HepG2 (cell line): ENCODE results near the gene DNAJC9. TPM values are rescaled to one million over a fixed set of nuclear protein-coding genes. Genes with fewer than 3 reads are reported as not detected.
A peak's percentile ranks its signal among the peaks of the same experiment; 100 is the strongest.

Experiments
- ATAC-seq: fragments of 200-7000 bp; cut with Tn5 transposase; 3 replicates; pipeline ENCODE4 v1.9.1; 2020; ENCODE audit warnings: mild to moderate bottlenecking, moderate library complexity
- BruUV-seq: library from RNA; stranded (reverse); fragments of 400-500 nt; replicated peaks from 2 replicates; lab custom pipeline; 2021; lab: Mats Ljungman, UMichigan
- CTCF ChIA-PET: fragments of 300-600 bp; formaldehyde crosslinking; extraction: SDS; loops from one replicate; lab custom pipeline; 2021; ENCODE audit warnings: low total read pairs, inconsistent platforms, low intra/inter-chr PET ratio; lab: Yijun Ruan, JAX
- POLR2A ChIA-PET: fragments of 350-600 bp; sonication (Branson Sonifier 250); formaldehyde crosslinking; loops from one replicate; lab custom pipeline; 2020; ENCODE audit warnings: antibody characterized with exemption, inconsistent platforms; lab: Yijun Ruan, JAX
- DNase-seq: peaks from one replicate; pipeline ENCODE4 v3.0.0-alpha.2; 2015; ENCODE audit warnings: low spot score
- FAIRE-seq: peaks from 3 replicates; lab custom pipeline; 2011; peaks lifted over from hg19 to GRCh38; lab: Jason Lieb, UNC
- H2AFZ ChIP-seq: one replicate; pipeline ENCODE4 v1.6.1; 2011; ENCODE audit warnings: low read length, inconsistent platforms
- H3K27ac ChIP-seq: fragments of 300-600 bp; 3 replicates; pipeline ENCODE4 v1.8.0; 2011; ENCODE audit warnings: mixed run types, mild to moderate bottlenecking, mixed read lengths, low read length, inconsistent platforms; ENCODE audit not compliant: insufficient read depth; ENCODE audit errors: extremely low read length
- H3K27me3 ChIP-seq, 2 experiments: fragments of 200-600 bp in 1 of 2; 2 replicates in 1 of 2; 3 replicates in 1 of 2; pipeline versions ENCODE4 v1.6.0 to v1.8.0; 2011; ENCODE audit warnings: low read length in 2 of 2, mild to moderate bottlenecking in 2 of 2, moderate library complexity in 2 of 2, inconsistent platforms in 1 of 2; ENCODE audit not compliant: insufficient read depth in 2 of 2, control insufficient read depth in 1 of 2
- H3K36me3 ChIP-seq, 2 experiments: fragments of 200-600 bp in 1 of 2; replicated peaks in 1 of 2; 2 replicates in 1 of 2; 3 replicates in 1 of 2; pipeline versions ENCODE4 v1.5.1 to v1.8.0; 2011; ENCODE audit warnings: low read length in 2 of 2, inconsistent platforms in 1 of 2; ENCODE audit not compliant: insufficient read depth in 2 of 2, control insufficient read depth in 1 of 2
- H3K4me1 ChIP-seq: 2 replicates; pipeline ENCODE4 v1.5.1; 2012; ENCODE audit warnings: low read length, inconsistent platforms; ENCODE audit not compliant: insufficient read depth
- H3K4me2 ChIP-seq: 2 replicates; pipeline ENCODE4 v1.6.0; 2011; ENCODE audit warnings: low read depth, low read length, inconsistent platforms
- H3K4me3 ChIP-seq, 3 experiments: fragments of 200-600 bp in 1 of 3; sonication (generic), shearing (Covaris generic) in 1 of 3; replicated peaks in 1 of 3; 2 replicates each; pipeline ENCODE4 v1.5.1; 2011 to 2016; ENCODE audit warnings: low read length in 3 of 3, inconsistent platforms in 2 of 3, low read depth in 2 of 3, mild to moderate bottlenecking in 2 of 3, control low read depth in 1 of 3, mixed read lengths in 1 of 3; ENCODE audit not compliant: insufficient read depth in 1 of 3
- H3K79me2 ChIP-seq: one replicate; pipeline ENCODE4 v1.6.1; 2011; ENCODE audit warnings: low read length, inconsistent platforms; ENCODE audit not compliant: insufficient read depth
- H3K9ac ChIP-seq: 2 replicates; pipeline ENCODE4 v1.6.0; 2011; ENCODE audit warnings: mild to moderate bottlenecking, low read depth, low read length, inconsistent platforms; ENCODE audit not compliant: insufficient read depth
- H3K9me3 ChIP-seq: 2 replicates; pipeline ENCODE4 v1.5.1; 2012; ENCODE audit warnings: mild to moderate bottlenecking, low read length
- H4K20me1 ChIP-seq: 2 replicates; pipeline ENCODE4 v1.6.0; 2011; ENCODE audit warnings: inconsistent platforms, mild to moderate bottlenecking, low read length, moderate library complexity; ENCODE audit not compliant: insufficient read depth
- EHMT2 ChIP-seq: fragments of 200-600 bp; sonication (generic); IDR thresholded peaks from 2 replicates; pipeline ENCODE4 v1.7.0; 2017; ENCODE audit warnings: antibody characterized with exemption, low read depth, low read length, borderline replicate concordance
- FOXA1 ChIP-seq, 2 experiments: fragments of 450-650 bp in 1 of 2; sonication (generic) in 1 of 2; formaldehyde crosslinking in 1 of 2; IDR thresholded peaks; 2 replicates each; pipeline versions ENCODE4 v1.4.0 to v1.6.1; 2016 to 2020; ENCODE audit warnings: missing genetic modification reagents in 1 of 2
- HNF4A ChIP-seq: sonication (generic); formaldehyde crosslinking; IDR thresholded peaks from 2 replicates; pipeline ENCODE4 v1.4.0; 2020; ENCODE audit warnings: missing genetic modification reagents
- KLF11 ChIP-seq: IDR thresholded peaks from 2 replicates; pipeline ENCODE4 v1.6.1; 2016; ENCODE audit warnings: missing compliant biosample characterization
- MAFF ChIP-seq: IDR thresholded peaks from 2 replicates; pipeline ENCODE4 v1.6.1; 2011; ENCODE audit warnings: low read depth, low read length, improper control_type of control experiment
- NCOA2 ChIP-seq: sonication (generic); formaldehyde crosslinking; IDR thresholded peaks from 2 replicates; pipeline ENCODE4 v1.8.0; 2022; ENCODE audit warnings: inconsistent platforms
- POLR2G ChIP-seq: fragments of 200-400 bp; formaldehyde crosslinking; IDR thresholded peaks from 2 replicates; pipeline ENCODE4 v1.6.1; 2018; ENCODE audit warnings: mild to moderate bottlenecking, low read depth, low read length, moderate library complexity
- SETDB1 ChIP-seq: sonication (generic); formaldehyde crosslinking; IDR thresholded peaks from 2 replicates; pipeline ENCODE4 v1.5.1; 2020; ENCODE audit warnings: missing genetic modification reagents, mild to moderate bottlenecking, borderline replicate concordance
- YEATS4 ChIP-seq: sonication (generic); formaldehyde crosslinking; IDR thresholded peaks from 2 replicates; pipeline ENCODE4 v1.4.0; 2020; ENCODE audit warnings: missing genetic modification reagents, borderline replicate concordance
- ZFP36L1 ChIP-seq: sonication (generic); formaldehyde crosslinking; IDR thresholded peaks from 2 replicates; pipeline ENCODE4 v1.8.0; 2022; ENCODE audit warnings: mild to moderate bottlenecking, missing genetic modification reagents, moderate library complexity
- ZNF337 ChIP-seq: sonication (generic); formaldehyde crosslinking; IDR thresholded peaks from 2 replicates; pipeline ENCODE4 v1.5.1; 2020; ENCODE audit warnings: missing genetic modification reagents, low read depth, mild to moderate bottlenecking, borderline replicate concordance
- ZNF343 ChIP-seq: sonication (generic); formaldehyde crosslinking; IDR thresholded peaks from 2 replicates; pipeline ENCODE4 v1.4.0; 2020; ENCODE audit warnings: mild to moderate bottlenecking, missing genetic modification reagents
- ZNF878 ChIP-seq: sonication (generic); formaldehyde crosslinking; IDR thresholded peaks from 2 replicates; pipeline ENCODE4 v1.8.1; 2023; ENCODE audit warnings: mild to moderate bottlenecking, missing genetic modification reagents, moderate library complexity
- WGBS: methylation state at CpG from one replicate; pipeline ENCODE4 v1.1.6; 2017; ENCODE audit warnings: low lambda C conversion rate; 5-methylcytosine and 5-hydroxymethylcytosine counted together
- in situ Hi-C: cut with HindIII; loops from 2 replicates; pipeline ENCODE4 v1.10.0; 2017; ENCODE audit warnings: low pct_unique_long_range_greater_than_20kb; ENCODE audit not compliant: extremely low pct_ligation_motif_present
- intact Hi-C: fragments of 100-400 bp; cut with micrococcal nuclease; formaldehyde crosslinking; loops from one replicate; pipeline ENCODE4 v1.10.0; 2022; ENCODE audit not compliant: unreplicated experiment
- polyA plus RNA-seq, 8 experiments: library from polyadenylated mRNA; depleted of rRNA in 3 of 8; stranded (reverse) in 7 of 8; unstranded in 1 of 8; fragments of >200 nt; fragmentation: Illumina TruSeq in 4 of 8; extraction: Trizol in 4 of 8; gene quantifications; 2 replicates each; pipeline versions ENCODE4 v1.2.1 to v1.2.3, GENCODE V29; 2011 to 2016; ENCODE audit warnings: low read depth in 4 of 8, missing spikeins in 1 of 8, mixed read lengths in 1 of 8; ENCODE audit not compliant: insufficient read depth in 1 of 8
- total RNA-seq, 5 experiments: library from RNA; depleted of rRNA; stranded (reverse); fragments of >200 nt; fragmentation: Illumina TruSeq; extraction: Trizol; gene quantifications; 2 replicates each; pipeline ENCODE4 v1.2.3, GENCODE V29; 2016; ENCODE audit warnings: low read depth in 1 of 5

The DNAJC9 gene
- total and polyA plus RNA-seq, 2 of the 13 experiments (the other 11 are each of a cell fraction or from before 2014, with no cell fraction given): 15.9 to 60.3 TPM

DNA sequence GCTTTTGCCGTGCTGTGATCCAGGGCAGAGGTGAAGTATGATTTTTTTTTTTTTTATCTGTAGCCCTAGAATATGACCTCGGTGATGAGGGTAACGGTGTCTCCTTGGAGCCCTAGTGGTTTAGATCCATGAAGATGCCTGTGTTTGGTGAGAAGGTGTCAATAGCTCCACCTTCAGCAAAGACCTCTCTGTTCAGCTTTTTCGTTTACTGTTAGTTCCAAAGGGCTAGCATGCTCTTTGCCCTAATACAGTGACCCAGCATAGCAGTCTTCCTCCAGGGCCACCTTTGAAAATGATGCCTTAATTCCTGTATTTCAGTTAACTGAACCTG is 6.1 kb upstream of the DNAJC9 start:
- peaks cover 27% of the 10 kb centered on the region for H3K4me1 ChIP-seq
- peak overlapping the region; percentile 78 to 92 (median 84) for H3K4me3 ChIP-seq
- intact Hi-C loops: no loop called here
- H2AFZ ChIP-seq: peak overlapping the region; percentile 42
- FAIRE-seq: peak; percentile 97
- TF ChIP-seq FOXA1 (IDR thresholded peaks at IDR 0.05): no peak
- peak; percentile 10; the same call in 1 of the 2 replicates for TF ChIP-seq FOXA1 (CRISPR knock-in tag; IDR thresholded peaks at IDR 0.05)
- 0 out of 2 replicates have a peak, but pooled peaks have one; percentile 7 for TF ChIP-seq ZNF878
- no peak for TF ChIP-seq YEATS4 (CRISPR knock-in tag)
- TF ChIP-seq ZFP36L1: no peak
- no peak for TF ChIP-seq MAFF
- no peak for TF ChIP-seq NCOA2 (CRISPR knock-in tag)
- TF ChIP-seq ZNF337 (CRISPR knock-in tag): no peak
- TF ChIP-seq HNF4A (CRISPR knock-in tag): peak; percentile 44; the same call in 1 of the 2 replicates
- TF ChIP-seq EHMT2: no peak
- TF ChIP-seq ZNF343 (CRISPR knock-in tag): no peak
- TF ChIP-seq SETDB1 (CRISPR knock-in tag): no peak
- TF ChIP-seq KLF11 (CRISPR knock-in tag): no peak
- no peak for TF ChIP-seq POLR2G
- TF ChIP-seq, all 625 proteins: peak for 3
- peak; percentile 30 for DNase-seq
- Histone ChIP-seq H3K4me2 (peak overlapping the region; percentile 95), H3K27me3 (no peaks in the 10 kb centered on the region; a peak in 1 of 5 replicates), H3K36me3 (peaks cover 0 to 8% of the 10 kb centered on the region in 2 experiments; a peak in 2 of 5 replicates), H3K9ac (peak overlapping the region; percentile 99), H4K20me1 (no peaks in the 10 kb centered on the region), H3K9me3 (no peaks in the 10 kb centered on the region), H3K79me2 (peaks cover 33% of the 10 kb centered on the region), H3K27ac (peak overlapping the region; percentile 88)
- peak; percentile 33 for ATAC-seq
- ChIA-PET POLR2A (interaction anchor here (0.9 to 2.9 kb wide), 2 partner anchors 10 to 160 kb away, joined by 6 to 21 read pairs; no protein-coding TSS in a partner anchor), CTCF (no interaction called here)
- in situ Hi-C loops: loop anchor here (10.0 to 25.0 kb wide), 2 partner anchors 242 to 384 kb away; partner anchors contain the start of genes MYOZ1 and PPP3CB
- 0% methylated on average over 4 of the region's 4 CpGs for WGBS
- BruUV-seq: no TSS peak
